WTC11 (cell line): ENCODE measurements around the gene TMEM259. TPM values are rescaled to one million over a fixed set of nuclear protein-coding genes. Genes with fewer than 3 reads are reported as not detected.

Experiments
- ATAC-seq: fragments of 200-7000 bp; cut with Tn5 transposase; 2 replicates; pipeline ENCODE4 v1.10.0; 2021; ENCODE audit warnings: mild to moderate bottlenecking, moderate library complexity
- CTCF ChIA-PET: fragments of 300-600 bp; sonication (Branson Sonifier 250); formaldehyde crosslinking; loops from one replicate; lab custom pipeline; 2021; ENCODE audit warnings: antibody characterized with exemption; lab: Charles Lee
- POLR2A ChIA-PET: fragments of 350-600 bp; sonication (Branson Sonifier 250); formaldehyde crosslinking; loops from one replicate; lab custom pipeline; 2021; ENCODE audit warnings: antibody characterized with exemption; lab: Charles Lee
- DNase-seq: peaks from one replicate; pipeline ENCODE4 v3.0.0; 2021; ENCODE audit warnings: low spot score
- H3K27ac Mint-ChIP-seq: 2 replicates; pipeline ENCODE4 v1.8.0; 2021; ENCODE audit warnings: mixed read lengths
- H3K27me3 Mint-ChIP-seq: 2 replicates; pipeline ENCODE4 v1.8.0; 2021; ENCODE audit warnings: low read depth, mild to moderate bottlenecking, moderate library complexity, mixed read lengths
- H3K36me3 Mint-ChIP-seq: 2 replicates; pipeline ENCODE4 v1.8.0; 2021; ENCODE audit warnings: mixed read lengths
- H3K4me1 Mint-ChIP-seq: 2 replicates; pipeline ENCODE4 v1.8.0; 2022; ENCODE audit warnings: mixed read lengths
- H3K4me3 Mint-ChIP-seq: 2 replicates; pipeline ENCODE4 v1.8.0; 2021; ENCODE audit warnings: mild to moderate bottlenecking, moderate library complexity, mixed read lengths
- H3K9me3 Mint-ChIP-seq: 2 replicates; pipeline ENCODE4 v1.8.0; 2021; ENCODE audit warnings: mixed read lengths
- CREB1 ChIP-seq: sonication (generic); formaldehyde crosslinking; IDR thresholded peaks from 2 replicates; pipeline ENCODE4 v1.8.0; 2023; ENCODE audit warnings: mild to moderate bottlenecking, missing genetic modification reagents
- EMX1 ChIP-seq: fragments of 250-450 bp; sonication (Bioruptor Pico); IDR thresholded peaks from 2 replicates; pipeline ENCODE4 v1.8.0; 2021; ENCODE audit warnings: mild to moderate bottlenecking
- ESRRA ChIP-seq: sonication (generic); formaldehyde crosslinking; IDR thresholded peaks from 2 replicates; pipeline ENCODE4 v1.8.1; 2022; ENCODE audit warnings: mild to moderate bottlenecking, missing genetic modification reagents, borderline replicate concordance
- FOXJ3 ChIP-seq: sonication (generic); formaldehyde crosslinking; IDR thresholded peaks from 2 replicates; pipeline ENCODE4 v1.9.0; 2021; ENCODE audit warnings: missing genetic modification reagents, mild to moderate bottlenecking, borderline replicate concordance
- FOXP1 ChIP-seq: sonication (generic); formaldehyde crosslinking; IDR thresholded peaks from 2 replicates; pipeline ENCODE4 v1.8.0; 2022; ENCODE audit warnings: missing genetic modification reagents, mild to moderate bottlenecking, moderate library complexity, borderline replicate concordance
- PRRX2 ChIP-seq: fragments of 250-450 bp; sonication (Bioruptor Pico); IDR thresholded peaks from 2 replicates; pipeline ENCODE4 v1.8.0; 2021; ENCODE audit warnings: mild to moderate bottlenecking
- SMAD4 ChIP-seq: sonication (generic); formaldehyde crosslinking; IDR thresholded peaks from 2 replicates; pipeline ENCODE4 v1.8.0; 2022; ENCODE audit warnings: mild to moderate bottlenecking, missing genetic modification reagents
- SOX15 ChIP-seq: fragments of 250-450 bp; sonication (Bioruptor Pico); IDR thresholded peaks from 2 replicates; pipeline ENCODE4 v1.9.0; 2021; ENCODE audit warnings: mild to moderate bottlenecking
- TEAD1 ChIP-seq: sonication (generic); formaldehyde crosslinking; IDR thresholded peaks from 2 replicates; pipeline ENCODE4 v1.8.0; 2022; ENCODE audit warnings: mild to moderate bottlenecking, missing genetic modification reagents
- TEAD4 ChIP-seq: sonication (generic); formaldehyde crosslinking; IDR thresholded peaks from 2 replicates; pipeline ENCODE4 v1.8.0; 2022; ENCODE audit warnings: mild to moderate bottlenecking, missing genetic modification reagents
- ZNF121 ChIP-seq: sonication (generic); formaldehyde crosslinking; IDR thresholded peaks from 2 replicates; pipeline ENCODE4 v1.8.0; 2023; ENCODE audit warnings: missing genetic modification reagents
- ZNF396 ChIP-seq: fragments of 250-450 bp; sonication (Bioruptor Pico); IDR thresholded peaks from 2 replicates; pipeline ENCODE4 v1.8.0; 2021; ENCODE audit warnings: mild to moderate bottlenecking, moderate library complexity, borderline replicate concordance
- ZNF671 ChIP-seq: fragments of 250-450 bp; sonication (Bioruptor Pico); IDR thresholded peaks from 2 replicates; pipeline ENCODE4 v1.8.0; 2021; ENCODE audit warnings: mild to moderate bottlenecking
- total RNA-seq: library from RNA; stranded (reverse); gene quantifications from 3 replicates; pipeline ENCODE4 v1.2.3, GENCODE V29; 2021
- TF ChIP-seq, protein P1 (sequence below): fragments of 250-450 bp; sonication (Bioruptor Pico); conservative IDR thresholded peaks from 2 replicates; pipeline ENCODE4 v1.9.0; 2021; ENCODE audit warnings: mild to moderate bottlenecking
- TF ChIP-seq, protein P2 (sequence below): fragments of 250-450 bp; sonication (Bioruptor Pico); IDR thresholded peaks from 2 replicates; pipeline ENCODE4 v1.9.0; 2021; ENCODE audit warnings: mild to moderate bottlenecking, borderline replicate concordance
- TF ChIP-seq, protein P3 (sequence below): sonication (generic); formaldehyde crosslinking; IDR thresholded peaks from 2 replicates; pipeline ENCODE4 v1.8.0; 2022; ENCODE audit warnings: missing genetic modification reagents
- TF ChIP-seq, protein P4 (sequence below): sonication (generic); formaldehyde crosslinking; conservative IDR thresholded peaks from 2 replicates; pipeline ENCODE4 v1.8.1; 2022; ENCODE audit warnings: mild to moderate bottlenecking, missing genetic modification reagents
- TF ChIP-seq, protein P5 (sequence below): sonication (generic); formaldehyde crosslinking; IDR thresholded peaks from 2 replicates; pipeline ENCODE4 v1.8.0; 2022; ENCODE audit warnings: mild to moderate bottlenecking, missing genetic modification reagents
- TF ChIP-seq, protein P6 (sequence below): fragments of 250-450 bp; sonication (Bioruptor Pico); IDR thresholded peaks from 2 replicates; pipeline ENCODE4 v1.9.0; 2021; ENCODE audit warnings: mild to moderate bottlenecking

The TMEM259 gene
- total RNA-seq, 1 experiment from 2014 or later: 202 TPM

DNA sequence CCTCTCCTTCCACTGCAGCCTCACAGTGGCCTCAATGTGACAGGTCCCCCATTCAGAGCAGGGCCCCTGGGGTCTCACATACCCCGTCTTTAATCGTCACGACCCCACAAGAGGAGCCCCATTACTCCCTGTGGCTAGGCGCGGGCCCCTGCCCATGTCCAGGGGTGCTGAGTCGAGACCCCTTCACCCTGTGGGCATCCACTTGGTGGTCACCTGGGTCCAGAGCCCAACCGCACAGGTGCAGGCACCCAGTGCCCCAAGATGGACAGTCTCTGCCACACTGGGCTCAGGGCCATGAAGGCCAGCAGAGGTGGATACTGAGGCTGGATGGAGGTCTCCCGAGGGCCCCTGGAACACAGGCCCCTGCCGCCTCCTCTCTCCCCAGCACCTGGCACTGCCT lies 3.0 kb downstream of the TMEM259 start:
- TF ChIP-seq, protein P1, sequence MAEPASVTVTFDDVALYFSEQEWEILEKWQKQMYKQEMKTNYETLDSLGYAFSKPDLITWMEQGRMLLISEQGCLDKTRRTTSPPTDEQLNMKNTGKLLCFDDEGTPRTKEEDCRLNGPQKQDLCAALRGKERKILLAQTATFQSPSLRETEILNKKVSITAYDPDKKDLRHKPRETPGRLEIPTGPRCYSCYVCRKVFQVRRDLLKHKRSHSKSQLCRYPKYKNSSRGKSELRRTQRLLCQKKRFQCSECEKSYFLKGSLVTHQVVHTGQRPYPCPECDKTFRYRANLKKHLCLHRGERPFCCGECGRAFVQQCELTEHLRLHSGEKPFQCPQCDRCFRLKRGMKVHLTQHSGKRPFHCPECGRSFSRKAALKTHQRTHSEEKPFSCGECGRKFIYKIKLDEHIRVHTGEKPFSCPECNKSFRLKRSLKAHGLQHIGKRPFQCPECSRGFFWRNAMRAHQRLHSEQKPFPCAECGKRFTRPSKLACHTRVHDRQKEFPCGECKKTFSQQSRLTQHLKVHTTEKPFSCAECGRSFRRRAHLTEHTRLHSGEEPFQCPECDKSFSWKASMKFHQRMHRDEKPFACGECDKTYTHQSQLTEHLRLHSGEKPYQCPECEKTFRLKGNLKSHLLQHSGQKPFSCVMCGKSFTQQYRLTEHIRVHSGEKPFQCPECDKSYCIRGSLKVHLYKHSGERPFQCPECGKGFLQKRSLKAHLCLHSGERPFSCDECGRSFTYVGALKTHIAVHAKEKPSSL (CRISPR knock-in tag): no peak
- no peak for TF ChIP-seq PRRX2 (CRISPR knock-in tag)
- TF ChIP-seq, protein P2, sequence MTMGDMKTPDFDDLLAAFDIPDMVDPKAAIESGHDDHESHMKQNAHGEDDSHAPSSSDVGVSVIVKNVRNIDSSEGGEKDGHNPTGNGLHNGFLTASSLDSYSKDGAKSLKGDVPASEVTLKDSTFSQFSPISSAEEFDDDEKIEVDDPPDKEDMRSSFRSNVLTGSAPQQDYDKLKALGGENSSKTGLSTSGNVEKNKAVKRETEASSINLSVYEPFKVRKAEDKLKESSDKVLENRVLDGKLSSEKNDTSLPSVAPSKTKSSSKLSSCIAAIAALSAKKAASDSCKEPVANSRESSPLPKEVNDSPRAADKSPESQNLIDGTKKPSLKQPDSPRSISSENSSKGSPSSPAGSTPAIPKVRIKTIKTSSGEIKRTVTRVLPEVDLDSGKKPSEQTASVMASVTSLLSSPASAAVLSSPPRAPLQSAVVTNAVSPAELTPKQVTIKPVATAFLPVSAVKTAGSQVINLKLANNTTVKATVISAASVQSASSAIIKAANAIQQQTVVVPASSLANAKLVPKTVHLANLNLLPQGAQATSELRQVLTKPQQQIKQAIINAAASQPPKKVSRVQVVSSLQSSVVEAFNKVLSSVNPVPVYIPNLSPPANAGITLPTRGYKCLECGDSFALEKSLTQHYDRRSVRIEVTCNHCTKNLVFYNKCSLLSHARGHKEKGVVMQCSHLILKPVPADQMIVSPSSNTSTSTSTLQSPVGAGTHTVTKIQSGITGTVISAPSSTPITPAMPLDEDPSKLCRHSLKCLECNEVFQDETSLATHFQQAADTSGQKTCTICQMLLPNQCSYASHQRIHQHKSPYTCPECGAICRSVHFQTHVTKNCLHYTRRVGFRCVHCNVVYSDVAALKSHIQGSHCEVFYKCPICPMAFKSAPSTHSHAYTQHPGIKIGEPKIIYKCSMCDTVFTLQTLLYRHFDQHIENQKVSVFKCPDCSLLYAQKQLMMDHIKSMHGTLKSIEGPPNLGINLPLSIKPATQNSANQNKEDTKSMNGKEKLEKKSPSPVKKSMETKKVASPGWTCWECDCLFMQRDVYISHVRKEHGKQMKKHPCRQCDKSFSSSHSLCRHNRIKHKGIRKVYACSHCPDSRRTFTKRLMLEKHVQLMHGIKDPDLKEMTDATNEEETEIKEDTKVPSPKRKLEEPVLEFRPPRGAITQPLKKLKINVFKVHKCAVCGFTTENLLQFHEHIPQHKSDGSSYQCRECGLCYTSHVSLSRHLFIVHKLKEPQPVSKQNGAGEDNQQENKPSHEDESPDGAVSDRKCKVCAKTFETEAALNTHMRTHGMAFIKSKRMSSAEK (CRISPR knock-in tag): no peak
- TF ChIP-seq SOX15 (CRISPR knock-in tag): no peak
- TF ChIP-seq, protein P3, sequence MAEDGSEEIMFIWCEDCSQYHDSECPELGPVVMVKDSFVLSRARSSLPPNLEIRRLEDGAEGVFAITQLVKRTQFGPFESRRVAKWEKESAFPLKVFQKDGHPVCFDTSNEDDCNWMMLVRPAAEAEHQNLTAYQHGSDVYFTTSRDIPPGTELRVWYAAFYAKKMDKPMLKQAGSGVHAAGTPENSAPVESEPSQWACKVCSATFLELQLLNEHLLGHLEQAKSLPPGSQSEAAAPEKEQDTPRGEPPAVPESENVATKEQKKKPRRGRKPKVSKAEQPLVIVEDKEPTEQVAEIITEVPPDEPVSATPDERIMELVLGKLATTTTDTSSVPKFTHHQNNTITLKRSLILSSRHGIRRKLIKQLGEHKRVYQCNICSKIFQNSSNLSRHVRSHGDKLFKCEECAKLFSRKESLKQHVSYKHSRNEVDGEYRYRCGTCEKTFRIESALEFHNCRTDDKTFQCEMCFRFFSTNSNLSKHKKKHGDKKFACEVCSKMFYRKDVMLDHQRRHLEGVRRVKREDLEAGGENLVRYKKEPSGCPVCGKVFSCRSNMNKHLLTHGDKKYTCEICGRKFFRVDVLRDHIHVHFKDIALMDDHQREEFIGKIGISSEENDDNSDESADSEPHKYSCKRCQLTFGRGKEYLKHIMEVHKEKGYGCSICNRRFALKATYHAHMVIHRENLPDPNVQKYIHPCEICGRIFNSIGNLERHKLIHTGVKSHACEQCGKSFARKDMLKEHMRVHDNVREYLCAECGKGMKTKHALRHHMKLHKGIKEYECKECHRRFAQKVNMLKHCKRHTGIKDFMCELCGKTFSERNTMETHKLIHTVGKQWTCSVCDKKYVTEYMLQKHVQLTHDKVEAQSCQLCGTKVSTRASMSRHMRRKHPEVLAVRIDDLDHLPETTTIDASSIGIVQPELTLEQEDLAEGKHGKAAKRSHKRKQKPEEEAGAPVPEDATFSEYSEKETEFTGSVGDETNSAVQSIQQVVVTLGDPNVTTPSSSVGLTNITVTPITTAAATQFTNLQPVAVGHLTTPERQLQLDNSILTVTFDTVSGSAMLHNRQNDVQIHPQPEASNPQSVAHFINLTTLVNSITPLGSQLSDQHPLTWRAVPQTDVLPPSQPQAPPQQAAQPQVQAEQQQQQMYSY (CRISPR knock-in tag): no peak
- TF ChIP-seq, protein P4, sequence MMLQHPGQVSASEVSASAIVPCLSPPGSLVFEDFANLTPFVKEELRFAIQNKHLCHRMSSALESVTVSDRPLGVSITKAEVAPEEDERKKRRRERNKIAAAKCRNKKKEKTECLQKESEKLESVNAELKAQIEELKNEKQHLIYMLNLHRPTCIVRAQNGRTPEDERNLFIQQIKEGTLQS (CRISPR knock-in tag): no peak
- TF ChIP-seq FOXP1 (CRISPR knock-in tag): no peak
- TF ChIP-seq, protein P5, sequence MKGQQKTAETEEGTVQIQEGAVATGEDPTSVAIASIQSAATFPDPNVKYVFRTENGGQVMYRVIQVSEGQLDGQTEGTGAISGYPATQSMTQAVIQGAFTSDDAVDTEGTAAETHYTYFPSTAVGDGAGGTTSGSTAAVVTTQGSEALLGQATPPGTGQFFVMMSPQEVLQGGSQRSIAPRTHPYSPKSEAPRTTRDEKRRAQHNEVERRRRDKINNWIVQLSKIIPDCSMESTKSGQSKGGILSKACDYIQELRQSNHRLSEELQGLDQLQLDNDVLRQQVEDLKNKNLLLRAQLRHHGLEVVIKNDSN (CRISPR knock-in tag): no peak
- no peak for TF ChIP-seq ZNF396
- TF ChIP-seq ESRRA (CRISPR knock-in tag): no peak
- TF ChIP-seq EMX1 (CRISPR knock-in tag): no peak
- no peak for TF ChIP-seq SMAD4 (CRISPR knock-in tag)
- no peak for TF ChIP-seq TEAD1 (CRISPR knock-in tag)
- no peak for TF ChIP-seq FOXJ3 (CRISPR knock-in tag)
- TF ChIP-seq ZNF671 (CRISPR knock-in tag): no peak
- TF ChIP-seq, protein P6, sequence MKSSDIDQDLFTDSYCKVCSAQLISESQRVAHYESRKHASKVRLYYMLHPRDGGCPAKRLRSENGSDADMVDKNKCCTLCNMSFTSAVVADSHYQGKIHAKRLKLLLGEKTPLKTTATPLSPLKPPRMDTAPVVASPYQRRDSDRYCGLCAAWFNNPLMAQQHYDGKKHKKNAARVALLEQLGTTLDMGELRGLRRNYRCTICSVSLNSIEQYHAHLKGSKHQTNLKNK: no peak
- TF ChIP-seq TEAD4 (CRISPR knock-in tag): no peak
- no peak for TF ChIP-seq CREB1 (CRISPR knock-in tag)
- TF ChIP-seq ZNF121 (CRISPR knock-in tag): no peak
- Mint-ChIP-seq H3K4me3 (no peak overlapping the region), H3K4me1 (peaks cover 28% of the 10 kb centered on the region), H3K27me3 (no peaks in the 10 kb centered on the region), H3K27ac (0 out of 2 replicates have a peak overlapping the region, but pooled peaks have one; percentile 80), H3K36me3 (no peaks in the 10 kb centered on the region; the same call in 1 of the 2 replicates), H3K9me3 (no peaks in the 10 kb centered on the region)
- ChIA-PET CTCF (no interaction called here), POLR2A (interaction anchor here (1.2 kb wide), 2 partner anchors 9 to 13 kb away, joined by 3 read pairs; partner anchors contain the start of gene CNN2)
- no peak for DNase-seq
- no peak for ATAC-seq
